Stimulated activated naive CD4-positive, alpha-beta T cell (primary cell): ENCODE data around the gene FAM163B.

Experiments
- DNase-seq, 6 experiments: peaks; one replicate each; lab custom pipeline; 2025; lab: John Stamatoyannopoulos, UW

FAM163B gene

DNA sequence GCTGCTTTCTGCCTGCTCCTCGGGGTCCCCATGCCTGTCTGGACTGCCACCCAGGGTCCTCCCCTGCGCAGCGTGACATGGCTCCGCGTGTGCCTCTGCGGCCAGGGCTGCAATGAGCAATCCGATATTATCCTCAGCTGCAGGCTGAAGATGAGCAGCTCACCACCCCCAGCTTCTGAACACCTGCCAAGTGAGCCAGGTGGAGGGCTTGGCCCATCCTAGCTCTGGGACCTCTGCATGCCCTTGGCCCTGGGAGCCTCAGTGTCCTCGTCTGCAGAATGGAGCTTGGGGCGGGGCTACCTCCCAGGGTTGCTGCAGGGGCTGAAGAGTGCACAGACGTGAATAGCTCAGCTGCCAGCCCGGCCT lies 80.3 kb downstream of the FAM163B start:
- no peak for DNase-seq

DNA sequence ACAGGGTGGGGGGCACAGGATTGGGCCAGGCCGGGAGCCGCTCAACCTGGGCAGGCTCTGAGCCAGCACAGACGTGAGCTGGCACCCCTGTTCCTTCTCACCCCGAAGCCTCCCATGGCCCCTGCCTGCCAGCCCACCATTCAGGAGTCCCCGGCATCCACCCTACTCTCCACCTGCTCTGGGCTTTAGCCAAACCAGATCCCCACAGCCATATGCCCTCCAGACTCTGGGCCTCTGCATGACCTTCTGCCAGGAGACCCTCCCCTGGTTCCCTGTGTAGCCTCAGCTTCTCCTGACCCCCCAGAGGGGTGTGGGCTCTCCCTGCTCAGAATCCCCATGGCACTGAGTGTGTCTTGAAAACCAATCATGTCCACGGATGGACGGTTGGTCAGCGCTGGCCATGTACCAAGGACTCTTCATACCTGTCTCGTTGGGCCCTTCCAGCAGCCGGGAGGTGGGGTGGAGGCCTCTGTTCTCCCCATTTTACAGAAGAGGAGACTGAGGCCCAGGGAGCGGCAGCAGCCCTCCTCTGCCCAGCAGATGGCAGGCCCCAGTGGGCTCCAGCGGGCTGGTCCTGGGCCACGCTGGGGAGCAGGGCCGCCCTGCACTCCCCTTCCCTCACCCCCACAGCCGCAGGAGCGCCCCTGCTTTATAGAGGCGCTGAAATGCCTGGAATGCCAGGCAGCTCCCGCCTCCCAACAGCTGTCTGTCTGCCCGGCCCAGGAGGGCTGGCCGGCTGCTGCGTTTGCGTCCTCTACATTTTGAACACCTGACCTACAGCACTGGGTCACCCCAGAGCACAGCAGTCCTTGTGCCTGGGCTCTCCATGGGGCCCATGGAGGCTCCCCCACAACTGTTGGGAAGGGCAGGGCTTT lies 81.0 kb downstream of the FAM163B start:
- DNase-seq: no peak

DNA sequence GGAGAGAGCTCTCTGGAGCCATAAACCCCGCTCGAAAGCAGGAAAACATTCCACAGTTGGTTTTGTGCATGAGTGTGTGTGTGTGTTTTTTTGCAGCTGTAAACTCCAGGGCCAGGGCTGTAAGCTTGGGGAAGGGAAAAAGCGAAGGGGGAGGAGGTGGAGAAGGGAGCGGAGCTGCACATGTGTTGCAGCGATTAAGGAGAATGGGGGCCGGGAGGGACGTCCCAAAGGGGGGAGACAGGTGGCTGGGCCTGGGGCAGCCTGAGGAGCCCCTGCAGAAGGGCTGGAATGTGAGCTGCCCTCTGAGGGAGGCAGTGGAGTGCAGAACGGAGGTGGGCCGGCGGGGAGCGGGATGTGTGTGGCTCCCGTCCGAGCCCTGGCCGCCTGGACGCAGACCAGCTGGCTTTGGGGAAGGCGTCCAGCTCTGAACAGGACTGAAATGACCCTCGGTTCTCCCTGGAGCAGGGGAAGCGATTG lies 81.7 kb downstream of the FAM163B start:
- no peak for DNase-seq
